Measurements from ENCODE around the gene TTC21A. TPM values are rescaled to one million over a fixed set of nuclear protein-coding genes. Genes with fewer than 3 reads are reported as not detected.
"Not testable (repeated sequence)": the region's sequence is repeated elsewhere in the genome, so short reads cannot be mapped to it uniquely, and the experiment has no call there.

Gene TTC21A
- total RNA-seq (ENCODE audit: unreplicated experiment), result 7.8 TPM
- long read RNA-seq, partial matches to known transcripts, result 1 of 3 reads
- long read RNA-seq, other reads (novel, unspliced or antisense), result 2 of 3 reads

GRCh38 chr3:39107388-39108199 is at the start of gene TTC21A, which contains the start of gene GORASP1:
Gene TTC21A, plus strand, starts transcription at chr3:39107680. Its CDS starts 158 bp downstream, at chr3:39107838.
Gene GORASP1, minus strand, starts transcription at chr3:39107627. Its CDS starts 86 bp downstream, at chr3:39107541.
- H3K27me3 Mint-ChIP-seq (ENCODE audit: unreplicated experiment), result peaks cover 5% of the 10 kb centered on the region
- peak within 1 kb of the TSS; percentile 99 for H3K4me3 Mint-ChIP-seq (ENCODE audit: unreplicated experiment)
- H3K4me1 Mint-ChIP-seq (ENCODE audit: low read depth, unreplicated experiment), result peaks cover 22% of the 10 kb centered on the region
- H3K27ac Mint-ChIP-seq (ENCODE audit: unreplicated experiment), result peak within 1 kb of the TSS; percentile 90
- peak; percentile 84 for DNase-seq
- TF ChIP-seq CTCF (IDR thresholded peaks at IDR 0.05; ENCODE audit: partially characterized antibody, unreplicated experiment), result no peak
- H3K9me3 Mint-ChIP-seq (ENCODE audit: unreplicated experiment), result peaks cover 13% of the 10 kb centered on the region
- H3K36me3 Mint-ChIP-seq (ENCODE audit: unreplicated experiment), result peaks cover under 1% of the 10 kb centered on the region

- H3K27me3 Mint-ChIP-seq (ENCODE audit: unreplicated experiment); H3K4me1 Mint-ChIP-seq (ENCODE audit: low read depth, unreplicated experiment); H3K4me3 Mint-ChIP-seq (ENCODE audit: unreplicated experiment); DNase-seq; H3K36me3 Mint-ChIP-seq (ENCODE audit: unreplicated experiment); H3K9me3 Mint-ChIP-seq (ENCODE audit: unreplicated experiment); H3K27ac Mint-ChIP-seq (ENCODE audit: unreplicated experiment): not testable (repeated sequence)
Observed at GRCh38 chr3:39061228-39061627, 46.3 kb upstream of the TTC21A start.

- Mint-ChIP-seq H3K36me3 (ENCODE audit: unreplicated experiment) (no peaks in the 10 kb centered on the region), H3K4me1 (ENCODE audit: low read depth, unreplicated experiment) (no peaks in the 10 kb centered on the region), H3K4me3 (ENCODE audit: unreplicated experiment) (no peak overlapping the region), H3K9me3 (ENCODE audit: unreplicated experiment) (peaks cover 2% of the 10 kb centered on the region), H3K27ac (ENCODE audit: unreplicated experiment) (no peak overlapping the region), H3K27me3 (ENCODE audit: unreplicated experiment) (no peaks in the 10 kb centered on the region)
- no peak for DNase-seq
- TF ChIP-seq CTCF (IDR thresholded peaks at IDR 0.05; ENCODE audit: partially characterized antibody, unreplicated experiment), result no peak
Observed at GRCh38 chr3:39062180-39062579, 45.3 kb upstream of the TTC21A start.

GRCh38 chr3:39063143-39063542 is 44.3 kb upstream of the TTC21A start:
- no peaks in the 10 kb centered on the region for H3K4me1 Mint-ChIP-seq (ENCODE audit: low read depth, unreplicated experiment)
- no peak overlapping the region for H3K4me3 Mint-ChIP-seq (ENCODE audit: unreplicated experiment)
- H3K36me3 Mint-ChIP-seq (ENCODE audit: unreplicated experiment), result no peaks in the 10 kb centered on the region
- H3K27me3 Mint-ChIP-seq (ENCODE audit: unreplicated experiment), result no peaks in the 10 kb centered on the region
- no peak for TF ChIP-seq CTCF (IDR thresholded peaks at IDR 0.05; ENCODE audit: partially characterized antibody, unreplicated experiment)
- no peaks in the 10 kb centered on the region for H3K9me3 Mint-ChIP-seq (ENCODE audit: unreplicated experiment)
- no peak for DNase-seq
- H3K27ac Mint-ChIP-seq (ENCODE audit: unreplicated experiment), result no peak overlapping the region

- Mint-ChIP-seq H3K4me1 (ENCODE audit: low read depth, unreplicated experiment) (no peaks in the 10 kb centered on the region), H3K9me3 (ENCODE audit: unreplicated experiment) (no peaks in the 10 kb centered on the region), H3K4me3 (ENCODE audit: unreplicated experiment) (no peak overlapping the region), H3K27me3 (ENCODE audit: unreplicated experiment) (no peaks in the 10 kb centered on the region), H3K36me3 (ENCODE audit: unreplicated experiment) (no peaks in the 10 kb centered on the region), H3K27ac (ENCODE audit: unreplicated experiment) (no peak overlapping the region)
- DNase-seq, result no peak
- TF ChIP-seq CTCF (IDR thresholded peaks at IDR 0.05; ENCODE audit: partially characterized antibody, unreplicated experiment), result no peak
Observed at GRCh38 chr3:39064646-39065045, 42.8 kb upstream of the TTC21A start.
